ENCODE data around the gene CAPN9.
A peak's percentile ranks its signal among the peaks of the same experiment; 100 is the strongest.

Gene CAPN9

DNA sequence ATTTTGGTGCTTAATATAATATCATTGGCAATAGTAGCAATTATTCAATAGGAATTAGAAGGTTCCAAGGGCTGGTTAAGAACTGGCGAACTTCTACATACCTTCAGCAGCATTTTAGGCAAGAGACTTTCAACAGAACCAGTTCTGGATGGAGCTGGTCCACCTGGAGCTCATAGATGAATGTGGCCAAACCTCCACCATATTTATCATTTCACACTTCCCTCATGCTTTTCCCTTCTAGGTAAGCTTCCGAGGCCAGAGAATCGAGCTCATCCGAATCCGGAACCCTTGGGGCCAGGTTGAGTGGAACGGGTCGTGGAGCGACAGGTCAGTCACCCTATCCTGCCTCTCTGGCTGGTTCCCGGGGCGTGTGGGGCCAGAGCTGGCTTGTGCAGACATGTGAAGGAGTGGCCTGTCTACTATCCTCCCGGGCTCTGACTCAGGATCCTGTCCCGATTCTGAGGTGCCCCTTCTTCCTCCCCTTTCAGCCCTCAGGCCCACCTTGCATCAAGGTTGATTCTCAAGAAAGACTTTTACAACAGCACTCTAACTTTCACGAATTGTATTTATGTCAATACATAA is 24.7 kb downstream of the CAPN9 start:
- no peak for DNase-seq

DNA sequence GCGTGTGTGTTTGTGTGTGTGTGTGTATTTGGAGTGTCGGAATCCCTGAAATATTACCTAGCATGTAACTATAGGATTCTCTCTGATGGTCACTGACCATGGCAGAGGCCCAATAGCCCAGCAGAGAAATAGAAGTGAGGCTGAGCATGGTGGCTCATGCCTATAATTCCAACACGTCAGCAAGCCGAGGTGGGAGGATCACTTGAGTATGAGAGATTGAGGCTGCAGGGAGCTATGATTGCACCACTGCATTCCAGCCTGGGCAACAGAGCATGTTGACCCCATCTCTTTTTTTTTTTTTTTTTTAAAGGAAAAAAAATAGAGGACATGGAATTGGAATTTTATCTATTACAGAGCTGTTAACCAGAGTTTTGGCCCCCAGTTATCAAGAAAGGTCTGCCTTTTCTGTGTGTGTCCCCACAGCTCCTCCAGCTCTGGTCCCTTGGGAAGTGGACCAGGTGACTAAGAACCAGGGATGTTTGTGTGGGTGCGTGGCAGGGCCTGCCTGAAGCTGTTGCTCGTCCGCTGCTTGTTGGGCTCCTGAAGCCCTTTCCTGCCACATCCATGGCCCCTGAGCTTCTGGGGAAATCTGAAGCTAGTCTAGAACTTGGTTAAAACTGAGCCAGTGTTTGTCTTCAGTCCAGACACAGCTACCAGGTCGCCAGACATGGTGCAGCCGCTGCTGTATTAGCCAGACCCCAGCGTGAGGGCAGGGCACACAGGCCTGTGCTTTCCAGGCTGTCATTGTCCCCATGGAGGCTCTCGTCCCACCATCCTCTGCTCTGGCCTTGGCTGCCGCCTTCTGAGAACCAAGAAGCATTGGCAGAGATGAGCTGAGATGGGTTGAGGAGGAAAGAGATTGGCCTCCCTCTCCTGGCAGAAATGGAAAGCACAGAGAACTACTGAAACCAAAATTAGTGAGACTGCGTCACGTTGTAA is 25.5 kb downstream of the CAPN9 start:
- DNase-seq = peak; percentile 10

DNA sequence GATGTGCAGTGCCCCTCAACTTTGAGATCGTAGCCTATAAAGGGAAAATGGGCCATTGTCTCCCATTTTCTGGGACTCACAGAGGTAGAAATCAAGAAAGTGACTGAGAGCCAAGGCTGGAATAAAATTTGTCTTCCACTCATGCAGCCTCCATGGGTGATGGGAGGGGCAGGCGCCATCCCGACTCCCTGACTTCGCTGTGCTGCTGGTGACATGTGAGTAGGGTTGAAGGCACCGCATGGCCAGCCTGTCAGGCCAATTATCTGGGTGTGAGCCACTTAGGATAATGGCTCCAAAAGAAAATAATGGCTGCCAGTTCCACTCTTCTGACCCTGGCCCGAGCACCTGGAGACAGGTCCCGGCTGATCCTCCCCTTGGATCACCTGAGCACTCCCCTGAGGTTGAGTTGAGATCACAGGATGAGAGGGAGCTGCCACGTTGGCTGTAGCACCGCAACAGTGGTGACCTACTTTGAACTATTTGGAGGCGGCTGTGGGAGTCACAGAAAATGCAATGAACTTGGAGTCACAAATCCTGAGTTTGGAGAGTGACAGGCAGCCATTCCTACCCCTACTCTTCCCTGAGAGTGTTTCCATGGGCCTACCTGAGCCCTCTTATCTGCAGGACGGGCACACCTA is 26.3 kb downstream of the CAPN9 start:
- DNase-seq = no peak

DNA sequence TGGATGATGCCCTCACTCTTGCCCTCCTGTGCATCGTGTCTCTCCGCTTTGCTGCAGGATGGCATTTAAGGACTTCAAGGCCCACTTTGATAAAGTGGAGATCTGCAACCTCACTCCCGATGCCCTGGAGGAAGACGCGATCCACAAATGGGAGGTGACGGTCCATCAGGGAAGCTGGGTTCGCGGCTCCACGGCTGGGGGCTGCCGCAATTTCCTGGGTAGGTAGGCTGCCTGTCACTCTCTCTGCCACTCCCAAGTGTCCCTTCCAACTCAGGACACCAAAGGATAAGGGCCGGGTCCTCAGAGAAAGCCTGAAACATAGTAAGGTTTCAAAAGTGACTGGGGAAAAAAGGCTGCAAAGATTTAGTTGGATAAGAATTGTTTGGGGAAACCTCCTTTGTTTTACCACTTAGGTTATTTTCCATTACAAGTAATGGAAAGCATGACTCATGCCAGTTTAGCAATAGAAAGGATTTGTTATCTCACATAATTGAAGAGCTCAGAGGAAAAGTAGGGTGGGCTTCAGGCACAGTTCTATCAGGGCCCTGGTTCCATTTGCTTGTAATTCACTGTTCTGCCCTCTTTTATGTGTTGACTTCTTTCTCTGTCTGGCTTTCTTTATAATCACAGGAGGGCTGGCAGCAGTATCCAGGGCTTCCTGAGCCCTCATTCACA is 31.9 kb downstream of the CAPN9 start:
- DNase-seq = no peak

DNA sequence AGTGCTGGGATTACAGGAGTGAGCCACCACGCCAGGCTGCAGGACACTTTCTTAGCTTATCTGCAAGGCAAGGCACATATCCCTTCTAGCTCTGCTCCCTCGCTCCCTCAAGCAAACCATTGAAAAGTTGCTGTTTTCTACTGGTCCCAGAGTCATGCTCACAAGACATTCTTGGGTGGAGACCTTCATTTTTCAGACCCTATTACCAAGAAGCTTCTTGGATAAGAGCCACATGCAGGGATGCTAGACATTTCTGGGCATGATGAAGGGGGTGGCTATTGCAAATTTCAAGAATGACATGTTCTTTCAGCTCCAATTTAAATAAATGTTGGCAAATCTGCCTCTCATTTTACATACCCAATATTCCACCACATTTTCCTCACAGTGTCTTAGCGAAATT is 33.9 kb downstream of the CAPN9 start:
- no peak for DNase-seq

DNA sequence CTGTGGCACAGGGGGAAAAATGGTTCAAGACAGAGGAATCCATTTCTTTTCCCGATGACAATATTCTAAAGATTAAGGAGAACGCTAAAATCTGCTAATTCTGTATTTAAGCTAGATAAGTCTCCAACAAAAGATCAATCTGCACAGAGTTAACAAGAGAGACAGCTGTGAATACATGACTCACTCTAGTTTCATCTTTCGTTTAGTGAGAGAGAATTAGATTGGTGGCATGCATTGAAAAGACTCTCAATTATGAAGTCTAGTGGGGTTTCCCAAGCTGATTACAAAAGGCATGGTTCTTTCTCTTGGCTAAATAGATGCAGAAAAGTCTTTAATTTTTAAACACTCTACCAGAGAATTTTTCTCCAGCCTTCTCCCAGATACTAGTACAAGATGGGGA is 34.4 kb downstream of the CAPN9 start:
- no peak for DNase-seq

DNA sequence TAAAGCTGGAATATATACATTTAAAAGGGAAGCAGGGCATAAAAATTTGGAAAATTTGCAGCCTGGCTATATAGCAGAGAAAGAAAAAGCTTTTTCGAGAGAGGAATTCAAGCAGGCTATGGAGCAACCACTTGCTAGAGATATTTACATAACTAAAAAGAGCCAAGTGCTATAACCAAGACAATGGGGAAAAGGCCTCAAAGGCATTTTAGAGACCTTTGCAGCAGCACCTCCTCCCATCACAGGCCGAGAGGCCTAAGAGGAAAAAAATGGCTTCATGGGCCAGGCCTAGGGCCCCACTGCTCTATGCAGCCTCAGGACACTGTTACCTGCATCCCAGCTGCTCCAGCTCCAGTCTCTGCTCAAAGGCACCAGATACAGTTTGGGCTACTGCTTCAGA is 37.0 kb downstream of the CAPN9 start:
- DNase-seq = no peak

DNA sequence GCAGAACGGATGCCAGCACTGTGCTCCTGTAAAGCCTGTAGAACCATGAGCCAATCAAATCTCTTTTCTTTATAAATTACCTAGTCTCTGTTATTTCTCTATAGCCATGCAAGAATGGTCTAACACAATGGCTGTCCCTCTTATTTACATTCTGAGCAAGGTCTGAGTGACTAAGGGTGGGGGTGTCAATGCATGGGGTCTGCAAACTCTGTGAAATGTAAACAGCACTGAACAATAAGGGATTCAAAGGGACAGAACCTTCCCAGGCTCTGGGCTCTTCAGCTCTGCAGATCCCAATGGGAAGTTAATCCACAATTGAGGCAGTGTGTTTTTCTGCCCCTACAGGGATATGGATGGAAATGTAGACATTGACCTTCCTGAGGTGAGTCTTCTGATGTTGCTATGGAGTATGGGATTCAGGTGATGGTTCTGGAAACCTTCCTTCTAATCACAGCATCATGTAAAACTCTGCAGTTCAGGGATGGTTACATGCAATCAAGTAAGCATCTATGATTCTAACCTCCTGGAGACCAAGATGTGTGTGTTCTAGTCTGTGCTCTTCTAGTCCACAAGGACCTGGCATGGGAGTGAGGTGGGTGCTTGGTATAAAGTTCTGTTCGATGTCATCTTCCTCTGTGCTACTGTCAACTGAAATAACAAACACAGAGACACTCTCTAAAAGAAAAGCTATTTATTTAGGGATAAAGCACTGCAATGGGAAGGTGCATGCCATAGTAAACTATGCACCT is 38.6 kb downstream of the CAPN9 start:
- DNase-seq = no peak

DNA sequence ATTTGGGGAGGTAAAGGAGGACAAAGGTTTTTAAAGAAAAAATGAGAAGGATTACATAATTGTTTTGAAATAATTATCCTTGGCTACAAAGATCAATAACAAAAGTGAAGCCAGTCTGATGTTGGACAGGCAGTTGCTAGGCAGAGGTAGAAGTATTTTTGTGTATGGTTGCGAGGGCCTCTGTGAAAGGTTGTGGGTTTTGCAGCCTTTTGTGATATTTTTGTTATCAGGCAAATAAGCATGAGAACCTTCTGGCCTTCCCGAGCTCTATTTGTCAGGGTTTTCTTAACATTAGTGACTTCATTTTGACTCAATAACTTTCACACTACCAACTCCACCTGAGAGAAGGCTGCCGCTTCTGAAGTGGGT is 39.2 kb downstream of the CAPN9 start:
- DNase-seq = no peak

DNA sequence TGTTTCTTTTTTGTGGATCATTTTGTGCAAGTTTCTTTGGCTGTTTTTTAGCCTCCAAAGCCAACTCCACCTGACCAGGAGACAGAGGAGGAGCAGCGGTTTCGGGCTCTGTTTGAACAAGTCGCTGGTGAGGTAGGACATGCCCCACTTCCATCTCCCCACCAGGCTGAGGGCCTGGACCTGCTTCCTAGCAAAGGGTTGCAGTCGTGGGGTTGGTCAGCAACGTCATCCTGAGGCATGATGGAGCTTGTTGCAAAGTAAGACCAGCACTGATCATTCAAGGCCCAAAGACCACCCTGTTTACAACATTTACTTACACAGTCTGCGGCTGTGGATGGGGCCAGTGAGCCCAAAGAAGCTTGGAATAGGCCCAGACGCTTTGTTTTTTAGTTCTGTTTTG is 40.3 kb downstream of the CAPN9 start:
- no peak for DNase-seq

DNA sequence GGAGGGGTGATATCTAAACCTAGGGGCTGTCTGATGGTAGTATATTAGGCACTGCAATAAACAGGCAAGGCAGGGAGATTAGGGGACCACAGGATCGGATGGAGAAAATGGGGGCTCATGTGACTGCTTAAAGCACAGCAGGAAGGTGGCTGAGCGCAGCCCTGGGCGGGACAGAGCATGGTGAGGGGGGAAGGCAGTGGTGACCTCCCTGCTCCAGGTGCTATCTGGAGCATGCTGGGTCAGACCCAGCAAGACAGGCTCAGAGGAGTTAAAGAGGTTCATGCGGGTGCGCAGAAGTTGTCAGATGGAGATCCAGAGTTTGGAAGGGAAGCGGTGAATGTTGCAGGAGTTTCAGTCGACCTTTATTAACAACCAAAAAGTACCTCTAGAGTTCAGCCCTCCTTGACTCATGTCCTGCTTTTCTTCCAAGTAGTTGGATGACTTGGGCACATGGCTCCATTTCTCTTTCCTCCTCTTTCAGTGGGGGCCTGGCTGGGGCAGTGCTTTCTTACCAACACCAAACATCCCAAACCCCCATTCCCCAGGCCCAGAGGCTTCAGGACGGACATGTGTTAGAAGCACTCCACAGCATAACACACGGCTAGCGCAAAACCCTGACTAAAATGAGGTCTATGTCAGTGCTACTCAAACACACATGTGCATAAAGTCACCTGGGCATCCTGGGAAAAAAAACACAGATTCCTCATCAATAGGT is 41.5 kb downstream of the CAPN9 start:
- no peak for DNase-seq

DNA sequence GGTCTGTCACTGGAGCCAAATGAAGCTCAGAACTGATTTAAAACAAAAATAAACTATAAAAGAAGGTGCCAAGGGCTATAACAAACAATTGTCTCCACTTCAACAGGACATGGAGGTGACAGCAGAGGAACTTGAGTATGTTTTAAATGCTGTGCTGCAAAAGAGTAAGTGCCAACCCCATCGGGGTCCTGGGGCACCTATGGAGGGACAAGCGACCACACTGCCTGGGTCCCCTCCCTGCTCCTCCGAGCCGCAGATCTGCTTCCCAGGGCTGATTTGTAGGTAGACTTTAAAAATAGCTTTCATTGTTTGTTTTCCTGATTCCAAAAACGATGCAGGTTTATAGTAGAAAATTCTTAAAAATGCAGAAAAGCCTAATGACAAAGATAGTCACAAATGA is 42.8 kb downstream of the CAPN9 start:
- DNase-seq = no peak

DNA sequence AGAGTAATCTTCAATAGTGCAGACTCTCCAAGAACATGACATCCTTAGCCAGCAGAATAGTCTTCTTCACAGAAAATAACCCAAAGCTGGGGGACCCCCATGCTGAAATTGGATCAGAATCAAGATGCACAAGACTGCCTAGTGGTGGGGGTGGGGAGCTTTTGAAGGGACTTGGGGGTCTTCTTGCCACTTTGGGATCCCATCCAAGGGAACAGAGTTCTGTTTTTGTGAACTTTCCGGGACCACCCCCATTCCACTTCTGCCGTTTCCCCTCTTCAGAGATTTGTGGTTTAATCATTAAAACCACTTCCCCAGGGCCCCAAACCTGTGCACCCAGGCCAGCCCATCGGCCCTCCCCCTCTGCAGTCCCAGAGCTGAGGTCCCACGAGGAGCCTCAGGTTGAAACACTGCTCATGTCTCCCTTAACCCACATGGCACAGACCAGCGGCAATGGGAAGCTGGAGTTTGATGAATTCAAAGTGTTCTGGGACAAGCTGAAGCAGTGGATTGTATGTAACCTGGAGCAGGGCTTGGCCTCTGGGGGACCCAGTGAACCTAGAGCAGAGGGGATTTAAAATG is 44.9 kb downstream of the CAPN9 start:
- DNase-seq = no peak

DNA sequence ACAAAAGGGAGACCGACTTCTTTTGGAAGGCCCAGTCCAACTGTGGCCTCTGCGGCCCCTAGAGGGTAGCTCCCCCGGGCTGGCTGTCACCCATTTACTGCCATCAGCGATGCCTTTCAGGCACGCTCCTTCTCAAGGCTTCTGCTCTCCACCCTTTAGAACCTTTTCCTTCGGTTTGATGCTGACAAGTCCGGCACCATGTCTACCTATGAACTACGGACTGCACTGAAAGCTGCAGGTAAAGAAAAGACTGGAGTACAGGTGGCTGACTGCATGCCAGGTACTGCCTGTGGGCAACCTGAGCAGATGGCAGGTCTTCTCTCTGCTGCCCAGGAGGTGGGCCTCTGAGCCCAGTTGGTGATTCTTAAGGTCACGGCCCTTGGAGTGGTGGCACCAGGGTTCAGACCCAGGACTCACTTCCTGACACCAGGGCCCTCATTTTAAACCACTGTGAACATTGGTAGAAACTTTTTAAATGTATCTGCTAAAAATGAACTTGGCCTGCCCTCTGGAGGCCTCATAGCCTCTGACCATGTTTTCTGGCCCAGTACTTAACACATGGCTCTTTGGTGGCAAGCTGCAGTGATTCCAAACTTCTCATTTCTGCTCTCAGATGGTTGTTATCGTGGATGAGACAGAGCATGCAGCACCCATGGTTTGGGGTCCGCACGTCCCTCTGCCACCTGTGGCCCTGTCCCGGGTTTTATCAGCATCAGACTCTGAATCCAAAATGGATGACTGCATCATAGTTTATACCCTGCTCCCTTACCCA is 45.7 kb downstream of the CAPN9 start:
- no peak for DNase-seq

DNA sequence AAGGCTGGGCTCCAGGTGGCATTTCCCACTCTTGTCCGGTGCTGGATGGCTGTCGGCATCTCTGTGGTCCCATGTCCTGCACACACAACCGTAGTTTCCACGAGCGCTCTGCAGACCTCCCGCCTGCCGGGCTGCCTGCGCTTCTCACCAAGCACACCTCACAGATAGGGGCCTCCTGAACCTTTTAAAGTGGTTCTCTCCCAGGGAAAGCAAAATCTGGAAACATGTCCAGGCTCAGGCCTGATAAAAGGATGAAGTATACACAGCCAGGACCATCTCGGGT is 46.2 kb downstream of the CAPN9 start:
- no peak for DNase-seq

DNA sequence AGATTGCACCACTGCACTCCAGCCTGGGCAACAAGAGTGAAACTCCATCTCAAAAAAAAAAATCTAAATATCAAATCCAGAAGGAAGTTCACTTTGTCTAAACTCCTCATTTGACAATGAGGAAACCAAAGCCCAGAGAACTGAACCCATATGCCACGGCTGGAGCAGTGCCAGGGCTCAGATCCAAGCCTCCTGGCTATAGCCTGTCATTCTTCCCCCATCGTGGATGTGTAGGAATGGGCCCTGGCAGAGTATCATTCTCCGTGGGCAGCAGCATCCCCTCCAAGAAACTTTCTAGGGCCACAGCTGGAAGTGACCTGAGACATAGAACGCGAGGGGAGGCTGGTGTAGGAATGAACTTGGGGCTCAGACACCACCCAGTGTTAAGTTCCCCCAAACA is 47.2 kb downstream of the CAPN9 start:
- DNase-seq = no peak

DNA sequence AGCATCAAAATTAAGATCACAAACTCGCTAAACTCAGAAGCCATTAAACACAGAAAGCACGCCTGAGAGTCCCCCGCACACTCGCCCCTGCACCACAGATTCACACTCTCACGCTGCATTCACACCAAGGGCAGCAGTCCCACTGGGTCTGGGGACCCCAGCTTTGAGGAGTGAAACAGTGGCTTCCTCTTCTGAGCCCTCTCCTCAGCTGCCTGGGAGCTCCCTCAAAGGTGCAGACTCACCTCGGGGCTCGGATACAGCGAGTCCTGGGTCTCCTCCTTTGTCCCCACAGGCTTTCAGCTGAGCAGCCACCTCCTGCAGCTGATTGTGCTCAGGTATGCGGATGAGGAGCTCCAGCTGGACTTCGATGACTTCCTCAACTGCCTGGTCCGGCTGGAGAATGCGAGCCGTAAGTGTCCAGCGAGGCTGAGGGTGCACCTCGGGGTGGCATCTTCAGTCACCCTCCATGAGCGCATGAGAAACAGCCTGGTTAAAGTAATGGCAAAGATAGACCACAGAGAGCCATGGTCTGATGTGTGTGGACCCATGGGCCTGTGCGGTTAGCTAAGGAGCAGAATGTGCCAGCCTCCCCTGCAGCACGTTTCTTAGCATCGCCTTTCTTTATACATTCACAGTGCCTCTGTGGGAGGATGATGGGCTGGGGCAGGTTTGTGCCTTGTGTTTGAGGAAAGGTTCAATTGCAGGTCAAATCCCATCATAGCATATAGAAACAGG is 47.9 kb downstream of the CAPN9 start:
- no peak for DNase-seq

DNA sequence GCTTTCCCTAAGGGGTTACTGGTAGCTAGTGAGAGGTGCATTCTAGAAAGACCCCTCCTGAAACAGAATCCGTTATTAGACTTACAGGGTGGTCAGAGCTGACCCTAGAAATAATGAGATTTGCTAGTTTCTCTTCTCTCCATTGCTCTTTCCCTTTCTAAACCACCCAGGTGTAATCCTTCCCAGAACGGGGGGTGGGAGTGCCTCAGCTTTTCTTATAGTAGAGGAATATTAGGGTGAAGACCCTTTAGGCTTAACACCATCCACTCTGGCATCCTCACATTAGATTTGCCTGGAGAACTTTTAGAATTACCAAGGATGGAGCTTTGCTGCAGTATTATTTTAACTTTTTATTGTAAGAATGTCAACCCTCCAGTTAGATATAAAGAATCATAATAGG is 49.4 kb downstream of the CAPN9 start:
- DNase-seq = no peak

DNA sequence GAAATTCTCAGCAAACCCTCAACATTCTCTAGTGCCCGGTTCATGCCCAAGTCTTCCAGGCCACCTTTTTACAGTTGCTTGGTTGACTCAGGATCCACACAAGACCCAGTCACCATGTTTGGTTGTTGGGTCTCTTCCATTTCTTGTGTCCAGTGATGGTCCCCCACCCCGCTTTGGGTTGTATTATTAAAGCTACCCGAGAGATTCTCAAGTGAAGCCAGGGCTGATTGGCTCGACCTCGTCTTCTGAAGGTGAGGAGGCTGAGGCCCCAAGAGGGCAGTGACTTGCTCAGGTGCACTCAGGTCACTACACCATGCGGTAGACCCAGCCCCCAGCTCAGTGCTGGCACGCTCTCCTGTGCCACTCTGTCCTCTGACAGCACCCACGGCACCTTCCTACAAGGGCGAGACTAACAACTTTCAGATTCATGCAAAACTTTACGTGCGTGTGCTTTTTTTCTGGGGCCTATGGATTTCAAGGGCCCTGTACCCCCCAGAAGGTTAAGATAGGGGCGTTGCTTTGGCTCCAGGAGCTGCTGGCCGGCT is 50.3 kb downstream of the CAPN9 start:
- no peak for DNase-seq

DNA sequence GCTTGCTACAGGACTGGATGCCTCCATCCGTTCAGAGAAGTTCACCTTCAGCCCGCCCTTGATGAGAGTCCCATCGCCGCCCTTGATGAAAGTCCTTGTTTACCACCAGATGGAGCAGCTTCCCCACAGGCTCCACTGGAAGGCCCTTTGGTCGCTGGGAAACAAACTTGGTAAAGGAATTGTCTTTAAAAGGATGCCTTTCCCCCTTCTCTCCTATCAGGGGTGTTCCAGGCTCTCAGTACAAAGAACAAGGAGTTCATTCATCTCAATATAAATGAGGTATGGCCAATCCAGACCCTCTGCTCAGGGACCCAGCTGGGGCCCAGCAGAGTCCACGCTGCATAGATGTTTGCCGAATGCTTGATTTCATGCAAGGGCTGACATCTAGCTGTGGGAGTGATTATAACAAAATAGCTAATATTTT is 50.8 kb downstream of the CAPN9 start:
- peak; percentile 42 for DNase-seq

All from COR-L47 (cell line).